Activated CD4-positive, alpha-beta T cell treated with anti-CD3 and anti-CD28 coated beads for 36 hours (primary cell): ENCODE measurements around the gene PDIA4. TPM values are rescaled to one million over a fixed set of nuclear protein-coding genes. Genes with fewer than 3 reads are reported as not detected.
"Not testable (repeated sequence)": the region's sequence is repeated elsewhere in the genome, so short reads cannot be mapped to it uniquely, and the experiment has no call there.

Experiments
- ATAC-seq: fragments of 200-7000 bp; cut with Tn5 transposase; one replicate; pipeline ENCODE4 v1.10.0; 2021; ENCODE audit warnings: mild to moderate bottlenecking, moderate library complexity
- CTCF ChIA-PET: fragments of 350-600 bp; sonication (Branson Sonifier 250); formaldehyde crosslinking; loops from one replicate; lab custom pipeline; 2021; ENCODE audit warnings: antibody characterized with exemption; lab: Charles Lee
- POLR2A ChIA-PET: fragments of 350-600 bp; sonication (Branson Sonifier 250); formaldehyde crosslinking; loops from one replicate; lab custom pipeline; 2021; ENCODE audit warnings: antibody characterized with exemption, inconsistent platforms; lab: Charles Lee
- DNase-seq: peaks from one replicate; pipeline ENCODE4 v3.0.0-alpha.2; 2020
- H3K27ac Mint-ChIP-seq: one replicate; pipeline ENCODE4 v1.8.0; 2021; ENCODE audit warnings: mixed read lengths
- H3K27me3 Mint-ChIP-seq: one replicate; pipeline ENCODE4 v1.8.0; 2021; ENCODE audit warnings: mixed read lengths
- H3K36me3 Mint-ChIP-seq: one replicate; pipeline ENCODE4 v1.8.0; 2021; ENCODE audit warnings: low read depth, mixed read lengths
- H3K4me1 Mint-ChIP-seq: one replicate; pipeline ENCODE4 v1.8.0; 2021; ENCODE audit warnings: mixed read lengths
- H3K4me3 Mint-ChIP-seq: one replicate; pipeline ENCODE4 v1.8.0; 2021; ENCODE audit warnings: mild to moderate bottlenecking, moderate library complexity, mixed read lengths
- H3K9me3 Mint-ChIP-seq: one replicate; pipeline ENCODE4 v1.8.0; 2021; ENCODE audit warnings: low read depth, mixed read lengths
- intact Hi-C, 2 experiments: fragments of 100-400 bp; cut with DNase I in 1 of 2; cut with micrococcal nuclease in 1 of 2; formaldehyde crosslinking; loops; one replicate each; pipeline versions ENCODE4 v1.14.2 to v1.15.1; 2022 to 2024; cut with DNase I, micrococcal nuclease
- total RNA-seq, 2 experiments: library from RNA; stranded (reverse); gene quantifications; one replicate each; pipeline ENCODE4 v1.2.3, GENCODE V29; 2021

The PDIA4 gene
- total RNA-seq, 2 experiments from 2014 or later, result 88.3 to 90.1 TPM

DNA sequence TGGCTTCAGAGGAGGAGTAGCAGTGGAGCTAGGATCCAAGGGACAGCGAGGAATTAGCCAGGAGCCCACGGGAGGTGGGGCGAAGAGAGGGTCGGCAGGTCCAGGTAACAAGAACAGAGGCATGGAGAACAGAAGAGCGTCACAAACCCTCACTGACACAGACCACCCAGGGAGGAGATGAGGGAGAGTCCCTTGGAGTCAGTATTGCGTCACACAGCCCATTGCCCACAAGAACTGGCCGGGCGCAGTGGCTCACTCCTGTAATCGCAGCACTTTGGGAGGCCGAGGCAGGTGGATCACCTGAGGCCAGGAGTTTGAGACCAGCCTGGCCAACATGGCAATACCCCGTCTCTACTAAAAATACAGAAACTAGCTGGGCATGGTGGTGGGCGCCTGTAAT, 15.6 kb downstream of the PDIA4 start:
- intact Hi-C loops, H3K4me3 Mint-ChIP-seq, H3K27ac Mint-ChIP-seq, H3K4me1 Mint-ChIP-seq, DNase-seq, ATAC-seq, H3K27me3 Mint-ChIP-seq, H3K9me3 Mint-ChIP-seq: not testable (repeated sequence)
- peaks cover 51% of the 10 kb centered on the region for H3K36me3 Mint-ChIP-seq
- ChIA-PET POLR2A (interaction anchor here (0.6 kb wide), 1 partner anchor 14 kb away, joined by 3 read pairs; no protein-coding TSS in a partner anchor), CTCF (interaction anchor here (0.6 to 1.6 kb wide), 2 partner anchors 35 to 53 kb away, joined by 3 to 7 read pairs; no protein-coding TSS in a partner anchor)

DNA sequence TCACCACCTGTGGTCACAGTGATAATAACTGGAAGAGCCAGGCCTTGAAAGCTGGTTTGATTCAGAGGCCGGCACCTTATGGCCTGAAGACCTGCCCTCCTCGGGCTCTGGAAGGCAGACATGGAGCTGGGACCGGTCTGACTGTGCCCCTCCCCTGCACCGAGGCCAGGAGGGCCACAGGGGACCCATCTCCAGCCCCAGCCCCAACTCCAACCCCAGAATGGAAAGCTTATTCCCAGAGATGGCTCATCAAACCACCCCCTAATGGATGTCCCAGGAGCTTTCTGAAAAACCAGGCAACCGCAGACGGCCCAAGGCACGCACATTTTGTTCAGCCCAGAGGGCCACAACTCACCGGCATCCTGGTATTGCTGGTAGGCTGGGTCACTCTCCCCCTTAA, 16.8 kb downstream of the PDIA4 start:
- no peak for DNase-seq
- intact Hi-C loops, result no loop called here
- H3K9me3 Mint-ChIP-seq, result no peaks in the 10 kb centered on the region
- POLR2A ChIA-PET, result no interaction called here
- no peaks in the 10 kb centered on the region for H3K27me3 Mint-ChIP-seq
- ATAC-seq, result no peak
- peaks cover 50% of the 10 kb centered on the region for H3K36me3 Mint-ChIP-seq
- CTCF ChIA-PET, result interaction anchor here (0.6 to 2.6 kb wide), 4 partner anchors 22 to 155 kb away, joined by 3 to 9 read pairs (median 4); no protein-coding TSS in a partner anchor
- H3K27ac Mint-ChIP-seq, result no peak overlapping the region
- H3K4me3 Mint-ChIP-seq, result no peak overlapping the region
- H3K4me1 Mint-ChIP-seq, result peaks cover 1% of the 10 kb centered on the region

DNA sequence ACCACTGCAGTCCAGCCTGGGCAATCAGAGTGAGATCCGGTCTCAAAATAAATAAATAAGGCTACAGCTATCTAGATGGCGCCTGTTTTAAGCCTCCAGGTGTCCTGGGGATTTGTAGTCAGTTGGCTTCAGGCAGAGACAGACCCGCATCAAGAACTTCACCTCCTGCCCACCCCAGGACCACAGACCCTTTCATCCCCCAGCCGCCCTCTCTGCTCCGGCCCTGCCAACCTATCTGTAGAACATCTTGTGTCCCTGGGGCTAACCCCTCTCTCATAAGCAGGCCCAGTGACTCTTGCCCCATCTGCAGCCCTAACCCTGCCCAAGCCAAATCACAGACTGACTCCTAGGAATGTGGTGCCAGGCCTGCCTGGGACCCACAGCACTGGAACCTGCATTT, 17.9 kb downstream of the PDIA4 start:
- intact Hi-C loops, result no loop called here
- no peak overlapping the region for H3K27ac Mint-ChIP-seq
- peaks cover 51% of the 10 kb centered on the region for H3K36me3 Mint-ChIP-seq
- H3K4me1 Mint-ChIP-seq, result peaks cover 2% of the 10 kb centered on the region
- H3K4me3 Mint-ChIP-seq, result no peak overlapping the region
- H3K9me3 Mint-ChIP-seq, result no peaks in the 10 kb centered on the region
- no peak for ATAC-seq
- DNase-seq, result no peak
- POLR2A ChIA-PET, result no interaction called here
- no peaks in the 10 kb centered on the region for H3K27me3 Mint-ChIP-seq
- CTCF ChIA-PET, result interaction anchor here (2.6 kb wide), 1 partner anchor 56 kb away, joined by 9 read pairs; no protein-coding TSS in a partner anchor

DNA sequence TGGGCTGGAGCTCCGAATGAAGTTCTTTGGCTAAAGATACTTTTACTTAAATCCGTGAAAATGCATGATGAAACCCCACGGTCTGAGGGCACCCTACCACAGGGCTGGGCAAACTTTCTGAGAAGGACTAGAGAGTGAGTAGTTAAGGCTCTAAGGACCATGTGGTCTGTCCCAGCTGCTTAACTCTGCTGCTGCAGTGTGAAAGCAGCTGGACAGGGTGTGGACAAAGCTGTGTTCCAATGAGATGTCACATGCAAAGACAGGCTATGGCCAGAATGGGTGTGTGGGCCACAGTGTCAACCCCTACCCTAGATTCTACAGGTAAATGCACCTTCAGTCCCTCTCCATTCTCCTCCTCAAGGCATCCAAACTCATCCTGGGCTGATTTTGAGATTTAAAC, 18.8 kb downstream of the PDIA4 start:
- H3K4me3 Mint-ChIP-seq, result no peak overlapping the region
- H3K27me3 Mint-ChIP-seq, result no peaks in the 10 kb centered on the region
- intact Hi-C loops, result loop anchor here in 1 of 2 experiments (5.0 kb wide), 1 partner anchor 488 kb away; the partner anchor contains the start of gene ZNF746
- H3K4me1 Mint-ChIP-seq, result peaks cover 2% of the 10 kb centered on the region
- no peak for DNase-seq
- no peak overlapping the region for H3K27ac Mint-ChIP-seq
- ATAC-seq, result no peak
- peaks cover 44% of the 10 kb centered on the region for H3K36me3 Mint-ChIP-seq
- no peaks in the 10 kb centered on the region for H3K9me3 Mint-ChIP-seq
- CTCF ChIA-PET, result interaction anchor here (2.6 kb wide), 1 partner anchor 56 kb away, joined by 9 read pairs; no protein-coding TSS in a partner anchor
- POLR2A ChIA-PET, result no interaction called here

DNA sequence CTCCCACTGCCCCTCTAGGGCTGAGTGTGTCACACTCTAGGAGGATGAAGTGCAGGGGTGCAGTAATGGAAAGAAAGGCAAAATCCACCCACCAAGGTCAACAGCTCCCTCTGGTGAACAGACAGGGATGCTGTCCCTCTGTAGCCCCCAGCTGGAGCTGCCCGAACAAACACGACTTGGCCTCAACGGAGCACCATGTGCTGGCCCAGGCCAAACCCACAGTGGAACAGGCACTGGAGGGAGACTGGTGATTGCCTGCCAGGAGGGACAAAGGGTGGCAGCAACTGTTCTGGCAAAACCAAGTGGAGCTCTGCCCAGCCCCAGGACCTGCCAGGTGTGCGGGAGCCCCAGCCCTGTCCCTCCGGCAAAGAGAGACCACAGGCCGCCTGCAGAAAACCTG, 20.7 kb downstream of the PDIA4 start:
- peak; percentile 25 for ATAC-seq
- H3K4me3 Mint-ChIP-seq, result no peak overlapping the region
- POLR2A ChIA-PET, result no interaction called here

DNA sequence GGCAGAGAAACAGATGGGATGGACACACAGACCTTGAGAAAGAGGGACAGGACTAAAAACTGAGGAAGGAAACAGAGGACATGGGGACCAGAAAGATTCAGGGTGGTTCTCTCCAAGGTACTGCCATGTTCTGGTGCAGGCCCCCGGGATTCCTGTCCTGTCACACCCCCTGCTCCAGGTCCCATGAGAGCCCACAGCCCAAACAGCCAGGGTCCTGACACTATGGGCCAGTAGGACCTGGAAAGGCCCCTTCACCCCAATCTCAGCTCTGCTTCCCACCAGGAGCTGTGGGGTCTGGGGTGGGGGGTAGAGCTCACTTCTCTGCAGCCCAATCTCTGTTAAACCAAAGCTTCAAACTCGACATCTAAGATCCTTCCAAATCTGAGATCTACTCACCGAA, 21.2 kb downstream of the PDIA4 start:
- Mint-ChIP-seq H3K27ac (no peak overlapping the region), H3K4me3 (no peak overlapping the region), H3K36me3 (peaks cover 44% of the 10 kb centered on the region), H3K4me1 (peaks cover 2% of the 10 kb centered on the region), H3K27me3 (no peaks in the 10 kb centered on the region), H3K9me3 (no peaks in the 10 kb centered on the region)
- ChIA-PET CTCF (interaction anchor here (0.6 to 4.0 kb wide), 11 partner anchors 9 to 277 kb away, joined by 3 to 59 read pairs (median 3); no protein-coding TSS in a partner anchor), POLR2A (no interaction called here)
- no peak for DNase-seq
- intact Hi-C loops, result loop anchor here in 1 of 2 experiments (5.0 kb wide), 1 partner anchor 490 kb away; the partner anchor contains the start of gene ZNF746
- ATAC-seq, result no peak

More for the DNA sequence above, 20.7 kb downstream of the PDIA4 start:
- H3K9me3 Mint-ChIP-seq, result no peaks in the 10 kb centered on the region
- no peaks in the 10 kb centered on the region for H3K27me3 Mint-ChIP-seq
- DNase-seq, result no peak
- H3K4me1 Mint-ChIP-seq, result peaks cover 2% of the 10 kb centered on the region
- intact Hi-C loops, result loop anchor here in 1 of 2 experiments (5.0 kb wide), 1 partner anchor 490 kb away; the partner anchor contains the start of gene ZNF746
- CTCF ChIA-PET, result interaction anchor here (0.8 to 4.0 kb wide), 5 partner anchors 9 to 87 kb away, joined by 3 to 59 read pairs (median 3); no protein-coding TSS in a partner anchor
- H3K27ac Mint-ChIP-seq, result no peak overlapping the region
- peaks cover 47% of the 10 kb centered on the region for H3K36me3 Mint-ChIP-seq

DNA sequence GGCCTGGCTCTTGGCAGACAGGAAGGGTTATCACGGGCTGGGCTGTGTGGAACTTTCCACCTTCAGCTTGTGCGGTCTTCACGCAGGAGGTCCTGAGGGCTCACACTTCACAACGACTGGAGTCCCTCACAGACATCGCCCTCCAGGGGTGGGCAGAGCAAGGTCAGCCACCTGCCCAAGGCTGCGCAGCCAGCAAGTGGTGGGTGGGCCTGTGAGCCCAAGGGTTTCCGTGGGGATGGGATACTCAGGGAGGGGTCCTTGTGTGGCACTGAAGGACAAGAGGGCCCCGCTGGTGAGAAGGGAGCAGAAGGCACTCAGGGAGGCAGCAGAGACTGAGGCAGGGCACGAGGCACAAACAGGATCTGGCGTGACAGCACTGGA, 22.0 kb downstream of the PDIA4 start:
- H3K4me1 Mint-ChIP-seq, result peaks cover 2% of the 10 kb centered on the region
- DNase-seq, result no peak
- no peaks in the 10 kb centered on the region for H3K9me3 Mint-ChIP-seq
- no peaks in the 10 kb centered on the region for H3K27me3 Mint-ChIP-seq
- no peak overlapping the region for H3K4me3 Mint-ChIP-seq
- intact Hi-C loops, result loop anchor here in 1 of 2 experiments (5.0 kb wide), 1 partner anchor 491 kb away; the partner anchor contains the start of gene ZNF746
- no peak for ATAC-seq
- peaks cover 49% of the 10 kb centered on the region for H3K36me3 Mint-ChIP-seq
- ChIA-PET CTCF (interaction anchor here (0.8 to 4.0 kb wide), 16 partner anchors 8 to 742 kb away, joined by 3 to 59 read pairs (median 4); partner anchors contain the start of gene PDIA4), POLR2A (no interaction called here)
- no peak overlapping the region for H3K27ac Mint-ChIP-seq

DNA sequence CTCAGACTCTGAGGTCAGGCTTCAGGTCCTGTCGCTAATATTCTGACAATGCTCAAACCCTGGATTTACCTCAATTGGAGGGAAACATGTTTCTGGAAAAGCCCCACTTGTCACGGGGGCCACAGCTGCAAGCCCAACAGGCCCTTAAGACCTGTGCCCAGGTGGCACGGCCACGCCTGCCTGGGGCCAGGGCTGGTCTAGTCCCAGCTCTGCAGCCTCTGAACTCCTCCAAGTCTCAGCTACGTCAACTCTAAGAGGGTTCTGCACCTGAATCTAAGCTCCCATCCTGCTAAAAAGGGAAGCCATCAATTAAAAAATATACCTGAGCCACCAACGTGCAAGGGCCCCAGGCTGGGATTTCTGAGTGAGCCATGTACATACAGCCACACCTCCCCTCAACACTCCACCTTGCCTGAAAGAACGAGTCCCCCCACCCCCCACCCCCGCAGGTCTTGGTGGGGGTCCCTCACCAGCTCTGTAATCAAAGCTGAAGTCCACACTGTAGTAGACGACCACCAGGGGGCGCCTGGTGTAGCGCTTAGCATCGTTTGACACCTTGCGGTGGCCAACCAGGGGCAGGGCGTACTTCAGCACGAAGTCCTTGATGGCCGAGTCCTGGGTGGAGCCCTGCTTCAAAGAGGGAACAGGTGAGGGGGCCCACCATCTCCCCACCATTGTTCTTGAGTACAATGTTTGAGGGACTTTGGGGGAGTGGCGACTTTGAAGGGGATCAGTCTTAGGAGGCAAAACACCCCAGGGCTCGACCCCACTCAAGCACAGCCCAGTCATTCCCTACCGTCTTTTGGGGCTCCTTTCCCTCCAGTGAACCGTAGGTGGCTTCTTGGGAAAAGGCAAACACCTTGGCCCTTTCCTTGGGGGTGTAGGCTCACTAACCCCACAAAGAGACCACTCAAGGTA, 22.6 kb downstream of the PDIA4 start:
- ChIA-PET CTCF (interaction anchor here (0.6 to 4.0 kb wide), 30 partner anchors 9 to 743 kb away, joined by 3 to 59 read pairs (median 4); partner anchors contain the start of gene PDIA4), POLR2A (interaction anchor here (0.6 kb wide), 1 partner anchor 60 kb away, joined by 3 read pairs; no protein-coding TSS in a partner anchor)
- peak; percentile 90 for ATAC-seq
- no peaks in the 10 kb centered on the region for H3K9me3 Mint-ChIP-seq
- peak; percentile 90 for DNase-seq
- H3K4me1 Mint-ChIP-seq, result peaks cover 2% of the 10 kb centered on the region
- H3K4me3 Mint-ChIP-seq, result no peak overlapping the region
- intact Hi-C loops, result loop anchor here (1.0 to 5.0 kb wide), 3 partner anchors 60 to 492 kb away; partner anchors contain the start of genes ZNF786 (in 2 of the 2) and ZNF746 (in 1 of the 2)
- no peaks in the 10 kb centered on the region for H3K27me3 Mint-ChIP-seq
- peaks cover 49% of the 10 kb centered on the region for H3K36me3 Mint-ChIP-seq
- H3K27ac Mint-ChIP-seq, result peak overlapping the region; percentile 8

DNA sequence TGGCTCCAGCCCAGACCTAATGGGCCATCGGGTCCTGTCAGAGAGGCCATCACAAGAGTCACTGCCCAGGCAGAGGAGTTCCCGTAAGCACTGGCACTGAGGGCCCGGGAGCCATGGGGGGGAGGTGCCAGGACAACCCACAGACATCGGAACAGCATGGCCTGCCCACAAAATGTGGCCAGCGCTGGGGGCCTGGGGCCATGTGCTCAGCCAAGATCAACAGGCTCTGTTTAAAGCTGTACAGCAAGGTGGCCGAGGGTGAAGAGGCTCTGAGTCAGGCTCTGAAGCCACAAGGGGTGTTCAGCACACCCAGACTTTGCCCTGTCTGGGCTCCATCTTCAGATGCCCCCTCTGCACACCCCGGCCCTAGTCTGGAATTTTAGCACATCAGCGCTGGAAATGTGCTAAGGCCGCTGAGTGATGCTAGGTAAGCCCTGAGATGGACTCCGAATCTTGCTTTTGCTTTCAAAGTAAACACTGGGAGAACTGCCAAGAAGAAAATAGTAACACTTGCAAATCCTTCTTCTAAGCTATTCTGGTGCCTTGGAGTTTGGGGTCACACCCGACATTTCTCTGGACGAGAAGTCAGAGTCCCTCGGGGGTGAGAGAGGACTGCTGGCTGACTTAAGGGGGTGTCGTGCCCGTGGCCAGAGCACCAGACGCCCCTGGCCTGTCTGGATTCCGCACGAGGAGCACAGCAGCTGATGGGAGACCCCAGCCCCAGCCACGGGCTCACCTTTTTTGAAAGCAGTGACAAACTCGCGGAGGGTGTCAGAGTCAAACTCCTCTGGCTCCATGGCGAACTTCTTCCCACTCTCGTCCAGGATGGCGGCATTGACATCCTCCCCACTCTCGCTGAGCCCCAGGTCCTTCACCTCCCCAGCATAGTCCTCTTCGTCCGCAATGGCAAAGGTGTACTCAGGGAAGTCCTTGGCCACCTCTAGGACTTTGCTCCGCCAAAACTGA, 23.6 kb downstream of the PDIA4 start:
- POLR2A ChIA-PET, result no interaction called here
- DNase-seq, result no peak
- peaks cover 44% of the 10 kb centered on the region for H3K36me3 Mint-ChIP-seq
- CTCF ChIA-PET, result interaction anchor here (0.6 to 4.0 kb wide), 25 partner anchors 9 to 503 kb away, joined by 3 to 59 read pairs (median 4); partner anchors contain the start of gene PDIA4
- no peak overlapping the region for H3K27ac Mint-ChIP-seq
- no peak for ATAC-seq
- H3K27me3 Mint-ChIP-seq, result no peaks in the 10 kb centered on the region
- intact Hi-C loops, result loop anchor here (1.0 to 5.0 kb wide), 3 partner anchors 61 to 493 kb away; partner anchors contain the start of genes ZNF786 (in 2 of the 2) and ZNF746 (in 1 of the 2)
- peaks cover 2% of the 10 kb centered on the region for H3K4me1 Mint-ChIP-seq
- H3K4me3 Mint-ChIP-seq, result no peak overlapping the region
- no peaks in the 10 kb centered on the region for H3K9me3 Mint-ChIP-seq

DNA sequence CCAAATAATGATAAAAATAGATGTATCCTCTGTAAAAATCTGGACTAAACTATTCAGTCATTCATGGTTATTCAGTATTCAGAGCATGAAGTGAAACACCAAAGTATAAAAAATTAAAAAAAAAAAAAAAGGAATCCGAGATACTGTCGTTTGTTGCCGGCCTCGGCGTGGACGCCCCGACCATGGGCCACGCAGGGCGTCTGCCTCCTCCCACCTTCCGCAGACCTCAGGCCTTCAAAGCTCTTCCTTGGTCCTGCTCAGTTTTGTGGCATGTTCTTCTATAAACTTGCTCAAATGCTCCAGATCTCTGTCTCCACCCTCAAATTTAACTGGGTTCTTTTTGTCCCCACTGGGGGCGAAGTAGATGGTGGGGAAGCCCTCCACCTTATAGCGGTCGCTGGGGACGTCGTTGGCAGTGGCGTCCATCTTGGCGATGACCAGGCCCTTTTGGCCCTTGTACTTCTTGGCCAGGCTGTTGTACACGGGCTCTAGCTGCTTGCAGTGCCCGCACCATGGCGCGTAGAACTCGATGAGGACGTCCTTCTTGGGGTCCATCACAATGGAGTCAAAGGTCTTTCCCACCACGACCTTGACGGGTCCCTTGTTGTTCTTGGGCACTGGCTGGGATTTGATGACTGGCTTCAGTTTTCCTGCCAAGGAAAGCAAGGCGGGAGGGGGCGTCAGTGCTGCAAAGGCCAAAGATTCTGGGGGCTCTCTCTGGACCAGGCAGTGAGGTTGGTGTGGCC, 24.6 kb downstream of the PDIA4 start:
- Mint-ChIP-seq H3K9me3 (no peaks in the 10 kb centered on the region), H3K36me3 (peaks cover 38% of the 10 kb centered on the region), H3K27me3 (no peaks in the 10 kb centered on the region), H3K4me3 (no peak overlapping the region), H3K27ac (no peak overlapping the region), H3K4me1 (peaks cover 2% of the 10 kb centered on the region)
- intact Hi-C loops, result no loop called here
- DNase-seq (no peak), ATAC-seq (no peak)
- POLR2A ChIA-PET, result no interaction called here
- CTCF ChIA-PET, result interaction anchor here (0.6 to 2.7 kb wide), 4 partner anchors 16 to 509 kb away, joined by 3 to 9 read pairs (median 4); no protein-coding TSS in a partner anchor
